ENCODE measurements around the gene POLR1A. TPM values are rescaled to one million over a fixed set of nuclear protein-coding genes. Genes with fewer than 3 reads are reported as not detected.

Gene POLR1A
- total RNA-seq, 1 donor = 43.1 TPM

GRCh38 chr2:86003104-86003503 lies 102.6 kb downstream of the POLR1A start:
- no peak for DNase-seq (ENCODE audit: low read depth)
- no peak for TF ChIP-seq CTCF (IDR thresholded peaks at IDR 0.05; ENCODE audit: insufficient read depth, low read length)
- no peak overlapping the region for H3K4me3 ChIP-seq (ENCODE audit: low read depth, low read length)

- no peak for DNase-seq (ENCODE audit: low read depth)
- H3K4me3 ChIP-seq (ENCODE audit: low read depth, low read length) = no peak overlapping the region
- TF ChIP-seq CTCF (IDR thresholded peaks at IDR 0.05; ENCODE audit: insufficient read depth, low read length) = no peak
Measured at GRCh38 chr2:86002375-86002774, 103.3 kb downstream of the POLR1A start.

- no peak overlapping the region for H3K4me3 ChIP-seq (ENCODE audit: low read depth, low read length)
- DNase-seq (ENCODE audit: low read depth) = no peak
- no peak for TF ChIP-seq CTCF (IDR thresholded peaks at IDR 0.05; ENCODE audit: insufficient read depth, low read length)
Measured at GRCh38 chr2:86001326-86001725, 104.4 kb downstream of the POLR1A start.

GRCh38 chr2:86000938-86001312 lies 104.8 kb downstream of the POLR1A start:
- no peak for TF ChIP-seq CTCF (IDR thresholded peaks at IDR 0.05; ENCODE audit: insufficient read depth, low read length)
- no peak overlapping the region for H3K4me3 ChIP-seq (ENCODE audit: low read depth, low read length)

GRCh38 chr2:86000131-86000937 lies 105.4 kb downstream of the POLR1A start:
- no peak overlapping the region for H3K4me3 ChIP-seq (ENCODE audit: low read depth, low read length)
- DNase-seq (ENCODE audit: low read depth) = peak; percentile 82
- TF ChIP-seq CTCF (IDR thresholded peaks at IDR 0.05; ENCODE audit: insufficient read depth, low read length) = no peak

More at GRCh38 chr2:86000938-86001312, 104.8 kb downstream of the POLR1A start:
- DNase-seq (ENCODE audit: low read depth) = no peak

GRCh38 chr2:85999061-85999831 lies 106.4 kb downstream of the POLR1A start:
- TF ChIP-seq CTCF (IDR thresholded peaks at IDR 0.05; ENCODE audit: insufficient read depth, low read length) = no peak
- DNase-seq (ENCODE audit: low read depth) = no peak
- H3K4me3 ChIP-seq (ENCODE audit: low read depth, low read length) = no peak overlapping the region
